22Rv1 (cell line): ENCODE measurements around the gene KRTAP4-16.

Experiments used
- CTCF ChIP-seq: fragments of 450-650 bp; IDR thresholded peaks from 2 replicates; pipeline ENCODE4 v1.5.1; 2017; ENCODE audit warnings: mild to moderate bottlenecking
- ZFX ChIP-seq: fragments of 450-650 bp; IDR thresholded peaks from 2 replicates; pipeline ENCODE4 v1.6.1; 2017; ENCODE audit warnings: antibody characterized with exemption, borderline replicate concordance

DNA sequence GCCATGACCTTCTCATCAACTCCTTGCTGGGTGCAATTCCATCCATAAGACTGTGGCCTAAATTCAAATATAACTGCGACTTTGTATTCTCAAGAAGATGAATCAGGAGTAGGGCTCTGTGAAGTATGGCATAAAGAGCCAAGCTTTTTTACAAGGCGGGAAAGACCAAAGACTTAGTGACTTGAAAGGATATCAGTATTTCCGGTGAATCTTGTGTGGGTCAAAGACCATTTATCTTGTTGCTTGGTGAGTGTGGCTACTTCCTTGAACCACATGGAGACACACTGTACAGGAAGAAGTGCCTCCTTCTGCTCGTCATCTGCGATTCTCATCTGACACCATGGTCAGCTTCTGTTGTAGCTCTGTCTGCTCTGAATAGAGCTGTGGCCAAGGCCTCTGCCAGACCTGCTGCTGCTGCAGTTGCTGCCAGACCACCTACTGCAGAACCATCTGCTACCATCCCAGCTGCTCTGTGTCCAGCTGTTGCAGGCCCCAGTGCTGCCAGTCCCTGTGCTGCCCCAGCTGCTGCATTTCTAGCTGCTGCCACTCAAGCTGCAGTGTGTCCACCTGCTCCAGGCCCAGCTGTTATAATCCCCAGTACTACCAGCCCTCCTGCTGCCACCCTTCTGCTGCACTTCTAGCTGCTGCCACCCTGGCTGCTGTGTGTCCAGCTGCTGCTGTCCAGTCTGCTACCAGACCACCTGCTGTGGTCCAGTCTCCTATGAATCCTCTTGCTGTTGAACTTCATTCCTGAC is 30.2 kb downstream of the KRTAP4-16 start:
- TF ChIP-seq CTCF (no peak), ZFX (no peak)
